Endothelial cell of umbilical vein (primary cell): Measurements from ENCODE around the gene DERA. TPM values are rescaled to one million over a fixed set of nuclear protein-coding genes. Genes with fewer than 3 reads are reported as not detected.
"Not testable (repeated sequence)": the region's sequence is repeated elsewhere in the genome, so short reads cannot be mapped to it uniquely, and the experiment has no call there.

Experiments
- BruUV-seq: library from RNA; stranded (reverse); fragments of 400-500 nt; replicated peaks from 2 replicates; lab custom pipeline; 2021; lab: Mats Ljungman, UMichigan
- CTCF ChIA-PET: fragments of 300-600, 350-600 bp; sonication (Branson Sonifier 250); formaldehyde crosslinking; loops from one replicate; lab custom pipeline; 2021; ENCODE audit warnings: antibody characterized with exemption, inconsistent platforms; lab: Charles Lee
- POLR2A ChIA-PET: fragments of 300-600, 350-600 bp; sonication (Branson Sonifier 250); formaldehyde crosslinking; loops from one replicate; lab custom pipeline; 2021; ENCODE audit warnings: antibody characterized with exemption, inconsistent platforms; lab: Charles Lee
- DNase-seq: peaks from one replicate; pipeline ENCODE4 v3.0.0-alpha.2; 2011; ENCODE audit warnings: low read depth, low spot score
- FAIRE-seq: peaks from 2 replicates; lab custom pipeline; 2011; peaks lifted over from hg19 to GRCh38; lab: Jason Lieb, UNC
- H2AFZ ChIP-seq: 2 replicates; pipeline ENCODE4 v1.6.0; 2012; ENCODE audit warnings: low read depth, low read length, control low read depth, inconsistent platforms
- H3K27ac ChIP-seq: 2 replicates; pipeline ENCODE4 v1.5.1; 2011; ENCODE audit warnings: low read depth, mild to moderate bottlenecking, control low read depth, low read length, moderate library complexity; ENCODE audit not compliant: insufficient read depth
- H3K27me3 ChIP-seq, 2 experiments: 2 replicates each; pipeline versions ENCODE4 v1.6.0 to v1.6.1; 2011; ENCODE audit warnings: low read length in 2 of 2, mixed read lengths in 1 of 2; ENCODE audit not compliant: control insufficient read depth in 2 of 2, insufficient read depth in 2 of 2
- H3K36me3 ChIP-seq, 2 experiments: 2 replicates in 1 of 2; 3 replicates in 1 of 2; pipeline ENCODE4 v1.5.1; 2011; ENCODE audit warnings: low read length in 2 of 2, mild to moderate bottlenecking in 1 of 2, moderate library complexity in 1 of 2; ENCODE audit not compliant: control insufficient read depth in 2 of 2, insufficient read depth in 2 of 2; ENCODE audit errors: extremely low read depth in 1 of 2
- H3K4me1 ChIP-seq: 3 replicates; pipeline ENCODE4 v1.5.1; 2011; ENCODE audit warnings: mild to moderate bottlenecking, low read length; ENCODE audit not compliant: control insufficient read depth, insufficient read depth; ENCODE audit errors: extremely low read depth
- H3K4me2 ChIP-seq: 2 replicates; pipeline ENCODE4 v1.6.1; 2011; ENCODE audit warnings: low read length, control low read depth, mixed read lengths; ENCODE audit not compliant: insufficient read depth
- H3K4me3 ChIP-seq, 3 experiments: fragments of 200-600 bp in 1 of 3; sonication (generic), shearing (Covaris generic) in 1 of 3; replicated peaks in 1 of 3; 2 replicates each; pipeline ENCODE4 v1.5.1; 2011 to 2016; ENCODE audit warnings: control low read depth in 3 of 3, low read length in 3 of 3, mild to moderate bottlenecking in 2 of 3, inconsistent platforms in 1 of 3, low read depth in 1 of 3, moderate library complexity in 1 of 3; ENCODE audit not compliant: insufficient read depth in 1 of 3
- H3K79me2 ChIP-seq: 2 replicates; pipeline ENCODE4 v1.6.0; 2012; ENCODE audit warnings: low read length, inconsistent platforms; ENCODE audit not compliant: control insufficient read depth, insufficient read depth
- H3K9ac ChIP-seq: replicated peaks from 2 replicates; pipeline ENCODE3; 2011; ENCODE audit warnings: low read length, control low read depth; ENCODE audit not compliant: insufficient read depth; ENCODE audit errors: extremely low read depth
- H3K9me1 ChIP-seq: replicated peaks from 3 replicates; pipeline ENCODE4 v1.6.0; 2011; ENCODE audit warnings: mild to moderate bottlenecking, low read length; ENCODE audit not compliant: control insufficient read depth, insufficient read depth; ENCODE audit errors: extremely low read depth
- H3K9me3 ChIP-seq: replicated peaks from 2 replicates; pipeline ENCODE4 v1.5.1; 2012; ENCODE audit warnings: low read length, inconsistent platforms; ENCODE audit not compliant: control insufficient read depth, insufficient read depth
- H4K20me1 ChIP-seq: replicated peaks from 2 replicates; pipeline ENCODE3; 2011; ENCODE audit warnings: mild to moderate bottlenecking, low read length; ENCODE audit not compliant: control insufficient read depth, insufficient read depth; ENCODE audit errors: extremely low read depth
- EZH2 ChIP-seq: IDR thresholded peaks from 2 replicates; pipeline ENCODE4 v1.6.1; 2012; ENCODE audit warnings: borderline replicate concordance, low read depth, mild to moderate bottlenecking, moderate library complexity, low read length, inconsistent platforms; ENCODE audit not compliant: severe bottlenecking
- FOS ChIP-seq: IDR thresholded peaks from 2 replicates; pipeline ENCODE4 v1.6.1; 2011; ENCODE audit warnings: mild to moderate bottlenecking, low read length, moderate library complexity, borderline replicate concordance; ENCODE audit not compliant: insufficient read depth
- GATA2 ChIP-seq: IDR thresholded peaks from 2 replicates; pipeline ENCODE4 v1.7.0; 2011; ENCODE audit warnings: low read depth, mild to moderate bottlenecking, moderate library complexity, mixed read lengths, low read length; ENCODE audit not compliant: insufficient read length, insufficient read depth
- JUN ChIP-seq: IDR thresholded peaks from 2 replicates; pipeline ENCODE4 v1.6.1; 2011; ENCODE audit warnings: borderline replicate concordance, low read depth; ENCODE audit not compliant: insufficient read length, insufficient read depth
- MYC ChIP-seq: IDR thresholded peaks from one replicate; pipeline ENCODE4 v1.6.1; 2011; ENCODE audit warnings: mild to moderate bottlenecking, low read depth, low read length
- POLR2A ChIP-seq: IDR thresholded peaks from 2 replicates; pipeline ENCODE4 v1.6.1; 2012; ENCODE audit warnings: low read depth, mild to moderate bottlenecking, control low read depth, low read length
- POLR2AphosphoS5 ChIP-seq: IDR thresholded peaks from 2 replicates; pipeline ENCODE4 v1.6.1; 2012; ENCODE audit warnings: low read depth, mild to moderate bottlenecking, control low read depth, low read length, moderate library complexity; ENCODE audit not compliant: insufficient read depth
- dilution Hi-C: fragments of 300-500 bp; cut with MboI; formaldehyde crosslinking; loops from one replicate; pipeline ENCODE4 v1.15.0; 2019; ENCODE audit warnings: low sequenced_read_pairs; ENCODE audit not compliant: extremely low pct_ligation_motif_present
- intact Hi-C: fragments of 100-400 bp; cut with micrococcal nuclease; formaldehyde crosslinking; loops from one replicate; pipeline ENCODE4 v1.10.0; 2022
- polyA plus RNA-seq, 4 experiments: library from polyadenylated mRNA; depleted of rRNA in 3 of 4; stranded (reverse) in 3 of 4; unstranded in 1 of 4; fragments of >200 nt; gene quantifications; 2 replicates each; pipeline versions ENCODE4 v1.2.1 to v1.2.3, GENCODE V29; 2011 to 2012; ENCODE audit warnings: missing spikeins in 1 of 4
- total RNA-seq: library from RNA; stranded (reverse); gene quantifications from 2 replicates; pipeline ENCODE4 v1.2.3, GENCODE V29; 2021
- TF ChIP-seq, protein P1 (sequence below), 2 donors: IDR thresholded peaks; 1 replicate in 1 of 2; 2 replicates in 1 of 2; pipeline ENCODE4 v1.5.1; 2011; ENCODE audit warnings: low read length in 2 of 2, mild to moderate bottlenecking in 2 of 2, moderate library complexity in 2 of 2, control low read depth in 1 of 2, inconsistent platforms in 1 of 2, low read depth in 1 of 2; ENCODE audit not compliant: insufficient read depth in 1 of 2; ENCODE audit errors: extremely low read depth in 1 of 2
- TF ChIP-seq, protein P2 (sequence below): IDR thresholded peaks from 2 replicates; pipeline ENCODE4 v1.6.1; 2011; ENCODE audit not compliant: insufficient read depth, insufficient read length

Gene DERA
- total and polyA plus RNA-seq, 2 donors (not counting 3 experiments of a cell fraction or from before 2014, with no cell fraction given), result 19.8 to 41.5 TPM

DNA sequence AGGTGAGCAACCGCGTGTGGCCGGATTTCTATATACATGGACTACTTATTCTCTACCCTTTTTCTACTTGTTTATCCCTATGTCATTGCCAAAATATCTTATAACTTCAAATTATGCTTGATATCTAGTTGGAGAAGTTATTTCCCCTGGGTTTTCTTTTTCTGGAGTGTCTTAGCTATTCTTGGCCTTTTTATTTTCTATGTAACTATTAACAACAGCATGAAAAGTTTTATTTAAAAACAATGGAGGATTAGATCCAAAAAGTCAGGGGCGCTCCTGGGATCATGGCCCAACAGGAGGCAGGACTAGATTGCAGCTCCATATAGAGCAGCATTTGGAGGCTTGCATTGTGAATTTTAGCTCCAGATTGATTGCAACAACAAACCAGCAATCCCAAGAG lies 37.6 kb upstream of the DERA start:
- Histone ChIP-seq H3K4me2 (no peak overlapping the region), H3K4me3 (no peak overlapping the region), H3K27me3 (no peaks in the 10 kb centered on the region), H3K36me3 (no peaks in the 10 kb centered on the region), H3K4me1 (no peaks in the 10 kb centered on the region), H3K27ac (no peak overlapping the region), H3K9ac (no peak overlapping the region), H3K9me3 (no peaks in the 10 kb centered on the region), H3K79me2 (no peaks in the 10 kb centered on the region), H3K9me1 (no peaks in the 10 kb centered on the region), H4K20me1 (no peaks in the 10 kb centered on the region), H2AFZ (no peak overlapping the region)
- CTCF ChIA-PET, result interaction anchor here (1.4 to 2.6 kb wide), 2 partner anchors 15 to 289 kb away, joined by 3 to 10 read pairs; no protein-coding TSS in a partner anchor
- TF ChIP-seq EZH2 (no peak), GATA2 (no peak), POLR2A (no peak), MYC (no peak), JUN (no peak), FOS (no peak), POLR2AphosphoS5 (no peak)
- TF ChIP-seq, protein P1, sequence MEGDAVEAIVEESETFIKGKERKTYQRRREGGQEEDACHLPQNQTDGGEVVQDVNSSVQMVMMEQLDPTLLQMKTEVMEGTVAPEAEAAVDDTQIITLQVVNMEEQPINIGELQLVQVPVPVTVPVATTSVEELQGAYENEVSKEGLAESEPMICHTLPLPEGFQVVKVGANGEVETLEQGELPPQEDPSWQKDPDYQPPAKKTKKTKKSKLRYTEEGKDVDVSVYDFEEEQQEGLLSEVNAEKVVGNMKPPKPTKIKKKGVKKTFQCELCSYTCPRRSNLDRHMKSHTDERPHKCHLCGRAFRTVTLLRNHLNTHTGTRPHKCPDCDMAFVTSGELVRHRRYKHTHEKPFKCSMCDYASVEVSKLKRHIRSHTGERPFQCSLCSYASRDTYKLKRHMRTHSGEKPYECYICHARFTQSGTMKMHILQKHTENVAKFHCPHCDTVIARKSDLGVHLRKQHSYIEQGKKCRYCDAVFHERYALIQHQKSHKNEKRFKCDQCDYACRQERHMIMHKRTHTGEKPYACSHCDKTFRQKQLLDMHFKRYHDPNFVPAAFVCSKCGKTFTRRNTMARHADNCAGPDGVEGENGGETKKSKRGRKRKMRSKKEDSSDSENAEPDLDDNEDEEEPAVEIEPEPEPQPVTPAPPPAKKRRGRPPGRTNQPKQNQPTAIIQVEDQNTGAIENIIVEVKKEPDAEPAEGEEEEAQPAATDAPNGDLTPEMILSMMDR (IDR thresholded peaks at IDR 0.05; ENCODE audit: extremely low read depth in 1 of 2, insufficient read depth in 1 of 2, low read depth in 1 of 2, low read length in 2 of 2), result no peak
- TF ChIP-seq, protein P2, sequence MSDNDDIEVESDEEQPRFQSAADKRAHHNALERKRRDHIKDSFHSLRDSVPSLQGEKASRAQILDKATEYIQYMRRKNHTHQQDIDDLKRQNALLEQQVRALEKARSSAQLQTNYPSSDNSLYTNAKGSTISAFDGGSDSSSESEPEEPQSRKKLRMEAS, result no peak
- POLR2A ChIA-PET, result interaction anchor here (0.6 kb wide), 1 partner anchor 19 kb away, joined by 4 read pairs; no protein-coding TSS in a partner anchor
- FAIRE-seq (no peak), DNase-seq (no peak)
- BruUV-seq, result no TSS peak
- intact Hi-C loops (no loop called here), dilution Hi-C loops (no loop called here)

DNA sequence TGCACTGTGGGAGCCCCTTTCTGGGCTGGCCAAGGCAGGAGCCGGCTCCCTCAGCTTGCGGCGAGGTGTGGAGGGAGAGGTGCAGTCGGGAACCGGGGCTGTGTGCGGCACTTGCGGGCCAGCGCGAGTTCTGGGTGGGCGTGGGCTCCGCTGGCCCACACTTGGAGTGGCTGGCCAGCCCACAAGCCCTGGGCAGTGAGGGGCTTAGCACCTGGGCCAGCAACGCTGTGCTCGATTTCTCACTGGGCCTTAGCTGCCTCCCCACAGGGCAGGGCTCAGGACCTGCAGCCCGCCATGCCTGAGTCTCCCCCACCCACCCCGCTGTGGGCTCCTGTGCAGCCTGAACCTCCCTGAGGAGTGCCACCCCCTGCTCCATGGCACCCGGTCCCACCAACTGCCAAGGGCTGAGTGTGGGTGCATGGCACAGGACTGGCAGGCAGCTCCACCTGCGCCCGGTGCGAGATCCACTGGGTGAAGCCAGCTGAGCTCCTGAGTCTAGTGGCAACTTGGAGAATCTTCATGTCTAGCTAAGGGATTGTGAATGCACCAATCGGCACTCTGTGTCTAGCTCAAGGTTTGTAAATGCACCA lies 36.5 kb upstream of the DERA start:
- H3K36me3 ChIP-seq, H4K20me1 ChIP-seq, H3K4me2 ChIP-seq, H2AFZ ChIP-seq, H3K9me1 ChIP-seq, POLR2A ChIA-PET, FAIRE-seq, H3K27me3 ChIP-seq, H3K9me3 ChIP-seq, H3K4me1 ChIP-seq, H3K9ac ChIP-seq, DNase-seq, H3K4me3 ChIP-seq, BruUV-seq, dilution Hi-C loops, H3K27ac ChIP-seq, intact Hi-C loops, H3K79me2 ChIP-seq: not testable (repeated sequence)
- CTCF ChIA-PET, result interaction anchor here (1.4 to 2.6 kb wide), 2 partner anchors 290 to 340 kb away, joined by 3 to 10 read pairs; no protein-coding TSS in a partner anchor
